AG09309 (cell line): ENCODE measurements around the gene BHLHE23.

Experiments
- DNase-seq: peaks from one replicate; pipeline ENCODE4 v3.0.0-alpha.2; 2010; ENCODE audit warnings: low read depth
- H3K4me3 ChIP-seq: 2 replicates; pipeline ENCODE4 v1.5.1; 2011; ENCODE audit warnings: mild to moderate bottlenecking, low read depth, low read length, moderate library complexity; ENCODE audit not compliant: control insufficient read depth
- CTCF ChIP-seq: IDR thresholded peaks from 2 replicates; pipeline ENCODE4 v1.5.1; 2011; ENCODE audit warnings: mild to moderate bottlenecking, low read depth, low read length, inconsistent platforms; ENCODE audit not compliant: insufficient read depth, control insufficient read depth; ENCODE audit errors: missing control alignments

The BHLHE23 gene

GRCh38 chr20:63005365-63005861 lies 1.4 kb downstream of the BHLHE23 start:
- no peak overlapping the region for H3K4me3 ChIP-seq
- DNase-seq, result no peak
- TF ChIP-seq CTCF, result no peak

- TF ChIP-seq CTCF, result no peak
- DNase-seq, result no peak
- no peak overlapping the region for H3K4me3 ChIP-seq
Observed at GRCh38 chr20:63004607-63005364, 2.0 kb downstream of the BHLHE23 start.

- no peak overlapping the region for H3K4me3 ChIP-seq
- no peak for TF ChIP-seq CTCF
- no peak for DNase-seq
Observed at GRCh38 chr20:63003546-63003945, 3.2 kb downstream of the BHLHE23 start.

GRCh38 chr20:63002511-63002910 lies 4.3 kb downstream of the BHLHE23 start:
- TF ChIP-seq CTCF, result no peak
- no peak overlapping the region for H3K4me3 ChIP-seq
- DNase-seq, result no peak

DNA sequence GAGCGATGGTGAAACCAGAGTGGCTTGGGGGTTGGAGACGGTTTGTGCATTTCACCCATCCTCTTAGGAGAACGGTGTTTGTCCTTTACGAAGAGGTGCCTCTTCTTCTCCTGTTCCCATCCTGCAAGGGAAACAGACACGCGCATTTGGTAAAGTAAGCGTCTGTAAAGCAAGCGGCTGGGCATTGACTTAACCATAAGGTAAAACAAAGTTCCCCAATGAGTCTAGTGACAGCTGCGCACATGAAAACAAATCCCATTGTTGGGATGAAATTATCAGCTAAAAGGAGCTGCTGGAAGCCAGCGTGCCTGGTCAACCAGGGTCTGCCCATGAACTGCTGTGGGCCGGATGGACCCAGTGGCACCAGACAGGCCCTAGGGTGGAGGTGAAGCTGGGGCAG lies 5.8 kb downstream of the BHLHE23 start:
- TF ChIP-seq CTCF, result no peak
- no peak overlapping the region for H3K4me3 ChIP-seq
- DNase-seq, result no peak

GRCh38 chr20:63000036-63000435 lies 6.7 kb downstream of the BHLHE23 start:
- H3K4me3 ChIP-seq, result no peak overlapping the region
- no peak for TF ChIP-seq CTCF
- no peak for DNase-seq
